Neural crest cell (in vitro differentiated cells): Measurements from ENCODE around the gene PTPMT1. TPM values are rescaled to one million over a fixed set of nuclear protein-coding genes. Genes with fewer than 3 reads are reported as not detected.

ENCODE experiments used
- DNase-seq: peaks from one replicate; pipeline ENCODE4 v3.0.0; 2021; ENCODE audit warnings: low read depth, mixed read lengths, low spot score
- H3K27ac Mint-ChIP-seq: one replicate; pipeline ENCODE4 v1.8.0; 2021; ENCODE audit warnings: mild to moderate bottlenecking, mixed read lengths; ENCODE audit not compliant: unreplicated experiment
- H3K27me3 Mint-ChIP-seq: 2 replicates; pipeline ENCODE4 v1.8.0; 2021; ENCODE audit warnings: low read depth, mild to moderate bottlenecking, mixed read lengths
- H3K36me3 Mint-ChIP-seq: 2 replicates; pipeline ENCODE4 v1.8.0; 2021; ENCODE audit warnings: low read depth, mild to moderate bottlenecking, mixed read lengths
- H3K4me1 Mint-ChIP-seq: 2 replicates; pipeline ENCODE4 v1.8.0; 2021; ENCODE audit warnings: mixed read lengths
- H3K4me3 Mint-ChIP-seq: one replicate; pipeline ENCODE4 v1.8.0; 2021; ENCODE audit warnings: mild to moderate bottlenecking, mixed read lengths
- H3K9me3 Mint-ChIP-seq: 2 replicates; pipeline ENCODE4 v1.8.0; 2021; ENCODE audit warnings: mixed read lengths
- total RNA-seq: library from RNA; stranded (reverse); gene quantifications from 2 replicates; pipeline ENCODE4 v1.2.1, GENCODE V29; 2021
- TF ChIP-seq, protein P1 (sequence below): fragments of 200-600 bp; sonication (generic); conservative IDR thresholded peaks from 2 replicates; pipeline ENCODE4 v1.5.0; 2021; ENCODE audit warnings: antibody characterized with exemption, mild to moderate bottlenecking

The PTPMT1 gene
- total RNA-seq, 1 donor from 2014 or later = 41.8 TPM

- Mint-ChIP-seq H3K27me3 (no peaks in the 10 kb centered on the region), H3K4me1 (peaks cover 23% of the 10 kb centered on the region), H3K27ac (peak overlapping the region; percentile 84), H3K9me3 (no peaks in the 10 kb centered on the region), H3K4me3 (peak overlapping the region; percentile 62), H3K36me3 (peaks cover 10% of the 10 kb centered on the region)
- DNase-seq = no peak
- TF ChIP-seq, protein P1, sequence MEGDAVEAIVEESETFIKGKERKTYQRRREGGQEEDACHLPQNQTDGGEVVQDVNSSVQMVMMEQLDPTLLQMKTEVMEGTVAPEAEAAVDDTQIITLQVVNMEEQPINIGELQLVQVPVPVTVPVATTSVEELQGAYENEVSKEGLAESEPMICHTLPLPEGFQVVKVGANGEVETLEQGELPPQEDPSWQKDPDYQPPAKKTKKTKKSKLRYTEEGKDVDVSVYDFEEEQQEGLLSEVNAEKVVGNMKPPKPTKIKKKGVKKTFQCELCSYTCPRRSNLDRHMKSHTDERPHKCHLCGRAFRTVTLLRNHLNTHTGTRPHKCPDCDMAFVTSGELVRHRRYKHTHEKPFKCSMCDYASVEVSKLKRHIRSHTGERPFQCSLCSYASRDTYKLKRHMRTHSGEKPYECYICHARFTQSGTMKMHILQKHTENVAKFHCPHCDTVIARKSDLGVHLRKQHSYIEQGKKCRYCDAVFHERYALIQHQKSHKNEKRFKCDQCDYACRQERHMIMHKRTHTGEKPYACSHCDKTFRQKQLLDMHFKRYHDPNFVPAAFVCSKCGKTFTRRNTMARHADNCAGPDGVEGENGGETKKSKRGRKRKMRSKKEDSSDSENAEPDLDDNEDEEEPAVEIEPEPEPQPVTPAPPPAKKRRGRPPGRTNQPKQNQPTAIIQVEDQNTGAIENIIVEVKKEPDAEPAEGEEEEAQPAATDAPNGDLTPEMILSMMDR = no peak
Measured at GRCh38 chr11:47587039-47587716, 21.8 kb downstream of the PTPMT1 start.

DNA sequence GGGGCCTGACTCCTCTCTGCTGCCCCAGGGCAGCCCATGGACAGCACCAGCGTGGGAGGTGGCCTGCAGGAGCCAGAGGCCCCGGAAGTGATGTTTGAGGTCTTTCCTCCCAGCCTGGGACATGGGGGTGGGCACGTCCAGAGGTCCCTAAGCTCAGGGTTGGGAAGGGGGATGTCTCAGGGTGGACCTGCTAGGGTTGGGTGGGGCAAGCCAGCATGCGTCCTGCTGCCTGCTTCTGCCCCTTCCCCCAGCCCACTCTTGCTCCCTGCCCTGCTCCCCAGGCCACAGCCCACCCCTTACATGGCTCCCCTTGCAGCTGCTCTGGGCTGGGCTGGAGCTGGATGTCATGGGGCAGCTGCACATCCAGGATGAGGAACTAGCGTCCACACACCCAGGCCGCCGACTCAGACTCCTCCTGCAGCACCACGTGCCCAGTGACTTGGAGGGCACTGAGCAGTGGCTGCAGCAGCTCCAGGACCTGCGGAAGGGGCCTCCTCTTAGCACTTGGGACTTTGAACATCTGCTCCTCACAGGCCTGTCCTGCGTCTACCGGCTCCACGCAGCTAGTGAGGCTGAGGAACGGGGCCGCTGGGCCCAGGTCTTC lies 22.4 kb downstream of the PTPMT1 start:
- Mint-ChIP-seq H3K27me3 (no peaks in the 10 kb centered on the region), H3K9me3 (no peaks in the 10 kb centered on the region), H3K4me3 (peak overlapping the region; percentile 23), H3K27ac (peak overlapping the region; percentile 71), H3K4me1 (peaks cover 29% of the 10 kb centered on the region), H3K36me3 (peaks cover 10% of the 10 kb centered on the region)
- TF ChIP-seq, protein P1 = no peak
- DNase-seq = no peak

DNA sequence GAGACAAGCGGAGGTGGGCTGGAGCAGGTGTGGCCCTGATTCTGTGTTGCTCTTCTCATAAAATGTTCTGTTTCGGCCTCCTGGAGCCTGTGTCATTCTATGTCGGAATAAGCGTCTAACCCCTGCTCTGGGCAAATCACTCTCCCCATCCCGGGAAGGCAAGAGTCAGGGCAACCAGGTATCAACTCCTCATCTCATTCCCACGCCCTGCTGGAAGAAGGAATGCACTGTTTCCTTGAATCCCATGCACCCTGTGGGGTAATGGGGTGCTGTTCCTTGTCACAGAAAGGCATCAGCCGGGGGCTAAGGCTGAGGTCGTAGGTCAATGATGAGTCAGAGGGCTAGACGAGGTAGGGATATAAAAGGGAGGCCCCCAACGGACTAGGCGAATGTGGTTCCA lies 23.7 kb downstream of the PTPMT1 start:
- H3K9me3 Mint-ChIP-seq = no peaks in the 10 kb centered on the region
- no peak for DNase-seq
- H3K27ac Mint-ChIP-seq = peak overlapping the region; percentile 62
- H3K4me3 Mint-ChIP-seq = no peak overlapping the region
- H3K27me3 Mint-ChIP-seq = peaks cover 10% of the 10 kb centered on the region
- TF ChIP-seq, protein P1 = no peak
- peaks cover 40% of the 10 kb centered on the region for H3K4me1 Mint-ChIP-seq
- peaks cover 4% of the 10 kb centered on the region for H3K36me3 Mint-ChIP-seq

- Mint-ChIP-seq H3K4me1 (peaks cover 43% of the 10 kb centered on the region), H3K27me3 (peaks cover 12% of the 10 kb centered on the region), H3K4me3 (no peak overlapping the region), H3K36me3 (no peaks in the 10 kb centered on the region), H3K27ac (no peak overlapping the region), H3K9me3 (no peaks in the 10 kb centered on the region)
- TF ChIP-seq, protein P1 = no peak
- no peak for DNase-seq
Measured at GRCh38 chr11:47589584-47589976, 24.2 kb downstream of the PTPMT1 start.

GRCh38 chr11:47589977-47590861 lies 24.8 kb downstream of the PTPMT1 start:
- no peak for DNase-seq
- TF ChIP-seq, protein P1 = no peak
- Mint-ChIP-seq H3K36me3 (no peaks in the 10 kb centered on the region), H3K27ac (no peak overlapping the region), H3K4me3 (no peak overlapping the region), H3K27me3 (peaks cover 14% of the 10 kb centered on the region), H3K9me3 (no peaks in the 10 kb centered on the region), H3K4me1 (peaks cover 45% of the 10 kb centered on the region)
